GM18498 (cell line): ENCODE results near the gene RNU7-1.

Experiments
- ATAC-seq: cut with Tn5 transposase; IDR thresholded peaks from one replicate; pipeline ENCODE4 v1.9.1; 2021; ENCODE audit warnings: mild to moderate bottlenecking, moderate library complexity; ENCODE audit not compliant: unreplicated experiment

Gene RNU7-1

GRCh38 chr12:6952121-6952862 is 8.7 kb downstream of the RNU7-1 start:
- ATAC-seq, result no peak

GRCh38 chr12:6952863-6953441 is 9.3 kb downstream of the RNU7-1 start:
- ATAC-seq, result no peak

DNA sequence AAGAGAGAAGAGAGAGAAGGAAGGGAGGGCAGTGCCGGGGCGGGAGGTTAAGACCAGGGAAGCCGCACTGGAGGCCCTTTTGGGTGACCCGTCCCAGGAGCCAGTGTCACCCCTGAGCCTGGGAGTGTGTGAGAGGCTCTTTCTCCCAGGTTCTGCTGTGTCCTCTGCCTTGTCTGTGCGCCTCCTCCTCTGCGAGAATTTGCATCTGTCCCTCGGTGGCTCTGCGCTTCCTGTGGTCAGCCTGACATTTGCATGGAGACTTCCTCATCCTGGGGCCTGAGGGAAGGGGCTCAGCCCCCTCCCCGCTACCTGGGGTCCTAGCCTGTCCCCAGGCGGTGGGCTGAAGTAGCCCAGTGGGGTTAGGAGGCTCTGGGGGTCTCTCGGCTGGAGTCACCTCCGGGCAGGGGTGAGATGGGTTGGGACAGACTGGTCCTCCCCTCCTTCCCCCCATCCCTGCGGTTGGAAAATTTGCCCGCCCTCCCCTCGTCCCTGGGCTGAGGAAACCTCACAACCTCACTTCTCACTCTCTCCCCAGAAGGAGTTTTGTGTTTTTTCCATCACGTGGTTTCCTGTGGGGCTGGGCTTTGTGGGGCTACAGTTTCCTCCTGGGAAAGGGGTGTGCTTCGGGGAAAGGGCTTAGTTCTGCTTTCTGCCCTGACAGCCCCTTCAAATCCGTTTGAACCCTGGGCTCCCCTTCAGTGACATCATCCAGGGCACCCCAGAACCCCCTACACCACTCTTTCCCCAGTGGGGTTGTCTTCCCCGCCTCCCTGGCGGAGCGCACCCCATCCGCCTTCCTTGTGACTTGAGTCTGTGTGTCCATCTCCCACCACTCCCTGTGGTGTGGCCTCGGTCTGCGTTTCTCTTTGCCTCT is 10.1 kb downstream of the RNU7-1 start:
- ATAC-seq, result peak; percentile 47

- ATAC-seq, result no peak
Measured at GRCh38 chr12:6954316-6955107, 10.9 kb downstream of the RNU7-1 start.

GRCh38 chr12:6955108-6956020 is 11.7 kb downstream of the RNU7-1 start:
- no peak for ATAC-seq

- no peak for ATAC-seq
Measured at GRCh38 chr12:6956021-6956727, 12.6 kb downstream of the RNU7-1 start.

DNA sequence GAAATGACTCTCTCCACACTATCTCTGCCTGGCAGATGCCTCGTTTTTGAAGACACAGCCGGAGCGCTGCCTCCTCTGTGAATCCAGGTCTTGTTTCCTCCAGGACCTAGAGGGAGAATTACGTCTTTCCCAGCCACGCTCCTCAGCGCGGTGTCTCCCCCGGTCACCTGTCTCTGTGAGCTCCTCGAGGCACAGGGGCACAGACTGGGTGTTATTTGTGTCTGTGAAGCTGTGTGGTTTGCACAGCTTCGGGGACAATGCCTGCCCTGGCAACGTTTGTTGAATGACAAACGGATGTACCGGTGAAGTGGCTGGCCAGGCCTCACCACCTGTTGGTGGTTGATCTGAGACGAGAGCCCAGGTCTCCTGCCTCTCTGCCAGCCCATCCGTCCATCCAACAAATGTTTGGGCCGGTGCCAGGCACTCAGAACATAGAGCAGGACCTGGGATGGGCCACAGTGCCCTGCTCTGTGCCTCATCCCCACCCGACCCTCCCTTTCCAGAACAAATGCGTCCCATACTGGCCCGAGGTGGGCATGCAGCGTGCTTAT is 13.6 kb downstream of the RNU7-1 start:
- ATAC-seq, result no peak

- no peak for ATAC-seq
Measured at GRCh38 chr12:6957741-6958608, 14.4 kb downstream of the RNU7-1 start.

DNA sequence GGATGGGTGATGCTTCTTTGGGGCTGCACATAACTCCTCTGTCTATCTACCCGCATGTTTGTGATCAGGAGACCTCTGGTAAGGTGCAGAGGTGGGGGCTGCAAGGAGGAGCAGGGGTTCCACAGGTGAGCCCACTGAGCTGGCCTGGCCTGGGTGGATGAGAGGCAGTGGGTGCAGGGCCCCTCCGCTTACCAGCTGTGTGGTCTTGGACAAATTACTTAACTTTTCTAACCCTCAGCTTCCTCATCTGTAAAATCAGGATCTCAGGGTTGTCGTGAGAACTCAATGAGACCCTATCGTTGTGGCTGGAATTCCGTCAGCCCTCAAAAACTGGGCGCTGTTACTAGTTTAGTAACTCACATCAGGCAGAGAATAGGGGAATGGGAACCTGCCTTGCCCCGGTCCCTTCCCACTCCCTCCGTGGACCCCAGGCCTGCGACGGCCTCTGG is 15.0 kb downstream of the RNU7-1 start:
- ATAC-seq, result peak; percentile 0

- peak; percentile 53 for ATAC-seq
Measured at GRCh38 chr12:6959058-6959804, 15.6 kb downstream of the RNU7-1 start.

DNA sequence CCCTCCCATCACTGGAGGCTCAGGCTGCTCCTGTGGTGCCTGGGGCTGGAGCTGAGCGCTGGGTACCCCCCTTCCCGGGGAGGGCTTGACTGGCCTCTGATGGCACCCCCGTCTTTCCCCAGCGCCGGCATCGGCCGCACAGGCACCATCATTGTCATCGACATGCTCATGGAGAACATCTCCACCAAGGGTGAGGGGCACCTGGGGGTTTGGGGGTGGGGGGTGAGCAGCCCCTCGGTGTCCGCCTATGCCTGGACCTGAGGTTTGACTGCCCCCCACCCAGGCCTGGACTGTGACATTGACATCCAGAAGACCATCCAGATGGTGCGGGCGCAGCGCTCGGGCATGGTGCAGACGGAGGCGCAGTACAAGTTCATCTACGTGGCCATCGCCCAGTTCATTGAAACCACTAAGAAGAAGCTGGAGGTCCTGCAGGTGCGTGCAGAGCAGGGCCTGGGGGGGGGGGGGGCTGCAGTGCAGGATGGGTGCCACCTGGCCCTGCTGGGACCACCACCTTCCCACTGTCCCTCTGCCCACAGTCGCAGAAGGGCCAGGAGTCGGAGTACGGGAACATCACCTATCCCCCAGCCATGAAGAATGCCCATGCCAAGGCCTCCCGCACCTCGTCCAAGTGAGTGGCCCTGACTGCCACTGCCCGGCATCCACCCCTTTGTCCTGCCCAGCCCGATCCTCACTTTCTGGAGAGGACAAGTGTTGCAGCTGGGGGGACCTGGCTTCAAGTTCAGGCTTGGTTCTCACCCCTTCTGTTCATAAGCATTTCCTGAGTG is 16.4 kb downstream of the RNU7-1 start:
- ATAC-seq, result no peak

GRCh38 chr12:6960593-6961277 is 17.1 kb downstream of the RNU7-1 start:
- ATAC-seq, result peak; percentile 24

- no peak for ATAC-seq
Measured at GRCh38 chr12:6961278-6961694, 17.7 kb downstream of the RNU7-1 start.

GRCh38 chr12:6961695-6962284 is 18.2 kb downstream of the RNU7-1 start:
- no peak for ATAC-seq

DNA sequence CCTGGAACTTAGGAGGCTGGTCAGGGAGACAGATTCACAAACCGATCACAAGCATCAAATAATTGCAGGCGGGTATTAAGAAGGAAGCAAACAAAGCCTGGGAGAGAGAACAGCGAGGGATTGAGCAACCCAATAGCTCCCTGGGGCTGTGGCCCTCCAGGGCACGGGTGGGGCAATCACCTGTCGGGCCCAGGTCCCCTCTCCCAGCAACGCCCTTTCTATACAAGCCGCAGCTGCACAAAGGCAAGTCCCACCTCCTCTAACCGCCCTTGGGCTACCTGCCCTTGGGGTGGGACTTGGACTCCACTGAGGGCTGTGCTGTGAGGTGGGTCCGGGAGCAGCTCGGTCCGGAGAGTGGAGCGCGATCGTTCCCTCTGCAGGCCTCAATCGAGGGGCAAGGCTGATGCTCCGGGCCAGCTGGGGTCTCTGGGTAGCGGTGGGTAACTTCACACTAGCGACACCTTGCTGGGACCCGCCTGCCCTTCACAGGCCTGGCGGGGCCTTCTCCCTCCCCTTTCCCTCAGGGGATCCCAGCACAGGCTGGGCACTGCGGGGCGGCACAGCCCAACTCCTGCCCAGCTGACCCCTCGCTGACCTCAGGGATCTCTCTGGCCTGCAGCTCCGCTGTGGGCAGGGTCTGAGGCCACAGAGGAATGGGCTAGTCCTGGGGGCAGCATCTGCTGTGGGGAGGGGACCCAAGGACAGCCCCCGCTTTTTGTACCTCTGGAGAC is 18.8 kb downstream of the RNU7-1 start:
- no peak for ATAC-seq
